Gastrocnemius medialis (tissue), 4 donors: ENCODE measurements around the gene SLC39A11.

Source experiments
- POLR2A ChIP-seq, 2 donors: fragments of 450-650 bp; IDR thresholded peaks; one replicate each; pipeline ENCODE4 v1.6.1; 2017; ENCODE audit warnings: antibody characterized with exemption in 2 of 2, mild to moderate bottlenecking in 2 of 2, moderate library complexity in 2 of 2
- TF ChIP-seq, protein P1 (sequence below), 5 experiments: fragments of 450-650 bp in 3 of 5; fragments of 200-600 bp in 2 of 5; sonication (generic) in 2 of 5; IDR thresholded peaks in 4 of 5; conservative IDR thresholded peaks in 1 of 5; 1 replicate in 4 of 5; 2 replicates in 1 of 5; pipeline ENCODE4 v1.5.1; 2016 to 2019; ENCODE audit warnings: antibody characterized with exemption in 5 of 5, mild to moderate bottlenecking in 3 of 5, moderate library complexity in 3 of 5

DNA sequence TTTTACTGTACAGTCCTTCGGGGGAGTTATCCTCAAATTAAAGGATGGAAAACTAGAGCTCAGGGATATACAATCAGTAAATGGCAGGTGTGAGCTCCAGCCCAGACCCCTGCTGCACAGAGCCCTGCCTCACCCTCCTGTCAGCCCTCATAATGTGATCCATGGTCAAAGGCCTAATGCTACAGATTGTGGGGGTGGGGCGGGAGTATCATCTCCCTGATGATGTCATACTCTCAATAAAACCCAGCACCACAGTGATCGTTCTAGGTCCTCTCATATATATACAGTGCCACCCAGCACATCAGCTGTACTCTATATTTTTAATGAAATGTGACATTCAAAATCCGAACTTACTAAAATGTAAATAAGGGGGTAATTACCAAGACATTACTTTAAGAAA lies 61.5 kb downstream of the SLC39A11 start:
- no peak for TF ChIP-seq POLR2A (IDR thresholded peaks at IDR 0.05)
- TF ChIP-seq, protein P1, sequence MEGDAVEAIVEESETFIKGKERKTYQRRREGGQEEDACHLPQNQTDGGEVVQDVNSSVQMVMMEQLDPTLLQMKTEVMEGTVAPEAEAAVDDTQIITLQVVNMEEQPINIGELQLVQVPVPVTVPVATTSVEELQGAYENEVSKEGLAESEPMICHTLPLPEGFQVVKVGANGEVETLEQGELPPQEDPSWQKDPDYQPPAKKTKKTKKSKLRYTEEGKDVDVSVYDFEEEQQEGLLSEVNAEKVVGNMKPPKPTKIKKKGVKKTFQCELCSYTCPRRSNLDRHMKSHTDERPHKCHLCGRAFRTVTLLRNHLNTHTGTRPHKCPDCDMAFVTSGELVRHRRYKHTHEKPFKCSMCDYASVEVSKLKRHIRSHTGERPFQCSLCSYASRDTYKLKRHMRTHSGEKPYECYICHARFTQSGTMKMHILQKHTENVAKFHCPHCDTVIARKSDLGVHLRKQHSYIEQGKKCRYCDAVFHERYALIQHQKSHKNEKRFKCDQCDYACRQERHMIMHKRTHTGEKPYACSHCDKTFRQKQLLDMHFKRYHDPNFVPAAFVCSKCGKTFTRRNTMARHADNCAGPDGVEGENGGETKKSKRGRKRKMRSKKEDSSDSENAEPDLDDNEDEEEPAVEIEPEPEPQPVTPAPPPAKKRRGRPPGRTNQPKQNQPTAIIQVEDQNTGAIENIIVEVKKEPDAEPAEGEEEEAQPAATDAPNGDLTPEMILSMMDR (IDR thresholded peaks at IDR 0.05 in 4 of 5, conservative IDR thresholded peaks at IDR 0.05 in 1 of 5): no peak
